ENCODE results near the gene OSBPL8. TPM values are rescaled to one million over a fixed set of nuclear protein-coding genes. Genes with fewer than 3 reads are reported as not detected.

OSBPL8 gene
- total and polyA plus RNA-seq, 9 of the 15 experiments (the other 6 are each of a cell fraction or from before 2014, with no cell fraction given), result 17.4 to 82.7 (median 42.8) TPM

DNA sequence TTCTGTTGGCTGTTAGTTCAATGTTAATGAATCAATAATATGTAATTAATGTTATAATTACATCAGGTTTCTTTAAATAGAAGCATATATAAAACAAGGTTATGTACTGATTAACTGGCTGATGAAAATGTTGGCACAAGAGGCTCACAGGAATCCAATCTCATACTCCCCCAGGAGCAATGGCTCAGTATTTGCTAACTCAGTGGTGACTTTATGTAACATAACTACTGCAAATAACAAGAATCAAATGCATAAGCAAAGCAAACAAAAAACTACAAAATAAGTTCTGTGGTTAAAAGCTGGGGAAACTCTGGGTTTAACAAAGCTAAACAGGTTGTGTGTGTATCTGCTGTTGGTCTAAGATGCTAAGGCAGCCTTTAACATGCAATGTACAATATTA is 183.6 kb downstream of the OSBPL8 start (continued):
- TF ChIP-seq, protein P1, sequence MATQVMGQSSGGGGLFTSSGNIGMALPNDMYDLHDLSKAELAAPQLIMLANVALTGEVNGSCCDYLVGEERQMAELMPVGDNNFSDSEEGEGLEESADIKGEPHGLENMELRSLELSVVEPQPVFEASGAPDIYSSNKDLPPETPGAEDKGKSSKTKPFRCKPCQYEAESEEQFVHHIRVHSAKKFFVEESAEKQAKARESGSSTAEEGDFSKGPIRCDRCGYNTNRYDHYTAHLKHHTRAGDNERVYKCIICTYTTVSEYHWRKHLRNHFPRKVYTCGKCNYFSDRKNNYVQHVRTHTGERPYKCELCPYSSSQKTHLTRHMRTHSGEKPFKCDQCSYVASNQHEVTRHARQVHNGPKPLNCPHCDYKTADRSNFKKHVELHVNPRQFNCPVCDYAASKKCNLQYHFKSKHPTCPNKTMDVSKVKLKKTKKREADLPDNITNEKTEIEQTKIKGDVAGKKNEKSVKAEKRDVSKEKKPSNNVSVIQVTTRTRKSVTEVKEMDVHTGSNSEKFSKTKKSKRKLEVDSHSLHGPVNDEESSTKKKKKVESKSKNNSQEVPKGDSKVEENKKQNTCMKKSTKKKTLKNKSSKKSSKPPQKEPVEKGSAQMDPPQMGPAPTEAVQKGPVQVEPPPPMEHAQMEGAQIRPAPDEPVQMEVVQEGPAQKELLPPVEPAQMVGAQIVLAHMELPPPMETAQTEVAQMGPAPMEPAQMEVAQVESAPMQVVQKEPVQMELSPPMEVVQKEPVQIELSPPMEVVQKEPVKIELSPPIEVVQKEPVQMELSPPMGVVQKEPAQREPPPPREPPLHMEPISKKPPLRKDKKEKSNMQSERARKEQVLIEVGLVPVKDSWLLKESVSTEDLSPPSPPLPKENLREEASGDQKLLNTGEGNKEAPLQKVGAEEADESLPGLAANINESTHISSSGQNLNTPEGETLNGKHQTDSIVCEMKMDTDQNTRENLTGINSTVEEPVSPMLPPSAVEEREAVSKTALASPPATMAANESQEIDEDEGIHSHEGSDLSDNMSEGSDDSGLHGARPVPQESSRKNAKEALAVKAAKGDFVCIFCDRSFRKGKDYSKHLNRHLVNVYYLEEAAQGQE (IDR thresholded peaks at IDR 0.05; ENCODE audit: borderline replicate concordance), result no peak
- TF ChIP-seq, protein P1 (CRISPR knock-in tag; IDR thresholded peaks at IDR 0.05; ENCODE audit: low read depth), result no peak
- no peak for TF ChIP-seq ZNF134 (CRISPR knock-in tag; conservative IDR thresholded peaks at IDR 0.05)
- no peak for TF ChIP-seq CEBPB (tag; IDR thresholded peaks at IDR 0.05)
